ENCODE data around the gene GOLGA6L10. TPM values are rescaled to one million over a fixed set of nuclear protein-coding genes. Genes with fewer than 3 reads are reported as not detected.

GOLGA6L10 gene
- total and polyA plus RNA-seq, 2 of the 4 experiments (the other 2 are of a cell fraction): under 0.01 to 0.79 TPM

GRCh38 chr15:82307714-82308081 lies 41.6 kb downstream of the GOLGA6L10 start:
- in situ Hi-C loops (cut with MboI; ENCODE audit: low sequenced_read_pairs): no loop called here
- H3K9ac ChIP-seq (ENCODE audit: low read depth, low read length): no peak overlapping the region
- no peak for ATAC-seq (ENCODE audit: low read depth)
- no peak overlapping the region for H4K8ac ChIP-seq (ENCODE audit: low read depth in 2 of 2, low read length in 2 of 2)
- H3K27me3 ChIP-seq (ENCODE audit: control insufficient read depth, insufficient read depth, low read length): peaks cover 33% of the 10 kb centered on the region
- no peak overlapping the region for H2BK5ac ChIP-seq (ENCODE audit: low read depth, low read length, poor library complexity, severe bottlenecking)
- CTCF ChIA-PET: no interaction called here
- dilution Hi-C loops (cut with HindIII; ENCODE audit: low sequenced_read_pairs, unreplicated experiment): no loop called here
- DNase-seq: no peak
- H4K91ac ChIP-seq (ENCODE audit: insufficient read depth, low read depth, low read length): no peak overlapping the region
- H3K9me3 ChIP-seq (ENCODE audit: control insufficient read depth, insufficient read depth, low read length): peaks cover 7% of the 10 kb centered on the region
- POLR2A ChIA-PET (ENCODE audit: unreplicated experiment): no interaction called here
- H3K14ac ChIP-seq (replicated peaks; ENCODE audit: low read depth, low read length): no peak overlapping the region
- 71% methylated on average over 1 of the region's 8 CpGs; no CpG with 5 or more reads in 1 of the 2 experiments for WGBS, 2 experiments (ENCODE audit: extremely low coverage in 2 of 2, insufficient read length in 1 of 2)
- H3K4me2 ChIP-seq (ENCODE audit: low read depth, low read length): no peak overlapping the region
- H3K27ac ChIP-seq (ENCODE audit: insufficient read depth, low read length): no peak overlapping the region
- H3K56ac ChIP-seq (ENCODE audit: extremely low read depth, insufficient read depth, low read length): no peak overlapping the region
- no peak overlapping the region for H3K23ac ChIP-seq (ENCODE audit: low read depth, low read length)
- H2AFZ ChIP-seq (replicated peaks; ENCODE audit: low read length, poor library complexity): no peak overlapping the region
- H3K36me3 ChIP-seq (ENCODE audit: control insufficient read depth, insufficient read depth, low read length): no peaks in the 10 kb centered on the region
- intact Hi-C loops (cut with micrococcal nuclease): no loop called here
- no peak overlapping the region for H2AK9ac ChIP-seq (replicated peaks; ENCODE audit: low read depth, low read length, poor library complexity)
- no peak overlapping the region for H2BK120ac ChIP-seq (ENCODE audit: low read depth, low read length)
- H4K20me1 ChIP-seq (ENCODE audit: insufficient read depth, low read length): no peaks in the 10 kb centered on the region
- H3K18ac ChIP-seq (ENCODE audit: low read depth, low read length): no peak overlapping the region
- TF ChIP-seq RAD21 (IDR thresholded peaks at IDR 0.05; ENCODE audit: low read length) (no peak), FOS (IDR thresholded peaks at IDR 0.05; ENCODE audit: low read depth, low read length) (no peak), RFX5 (IDR thresholded peaks at IDR 0.05; ENCODE audit: low read depth, low read length) (no peak), POLR2A (IDR thresholded peaks at IDR 0.05; ENCODE audit: low read depth, low read length) (no peak), BHLHE40 (IDR thresholded peaks at IDR 0.05; ENCODE audit: low read depth, low read length) (no peak), ELK1 (IDR thresholded peaks at IDR 0.05; ENCODE audit: borderline replicate concordance, low read depth, low read length) (no peak)
- no peak overlapping the region for H3K4ac ChIP-seq (ENCODE audit: low read depth, low read length)
- H4K5ac ChIP-seq (ENCODE audit: low read depth, low read length): no peak overlapping the region
- H2BK15ac ChIP-seq (ENCODE audit: low read depth, low read length): no peak overlapping the region
- no peaks in the 10 kb centered on the region for H3K4me1 ChIP-seq (ENCODE audit: control insufficient read depth, insufficient read depth, low read length)
- BruUV-seq (replicated peaks): no TSS peak
- H3K9me1 ChIP-seq (ENCODE audit: insufficient read depth, low read length): peaks cover 4% of the 10 kb centered on the region; the same call in 1 of the 2 replicates
- no peaks in the 10 kb centered on the region for H3K79me1 ChIP-seq (ENCODE audit: low read depth in 1 of 2, low read length in 2 of 2)
- no peak overlapping the region for H2AK5ac ChIP-seq (ENCODE audit: low read depth, low read length)
- H3K4me3 ChIP-seq (ENCODE audit: insufficient read depth, low read depth, low read length): no peak overlapping the region
- H2BK20ac ChIP-seq (ENCODE audit: low read depth, low read length): no peak overlapping the region
